HG03432 (cell line): ENCODE results near the gene SCNN1A.
A peak's percentile ranks its signal among the peaks of the same experiment; 100 is the strongest.
"Not testable (repeated sequence)": the region's sequence is repeated elsewhere in the genome, so short reads cannot be mapped to it uniquely, and the experiment has no call there.

Experiments used
- ATAC-seq: cut with Tn5 transposase; IDR thresholded peaks from one replicate; pipeline ENCODE4 v1.9.1; 2021; ENCODE audit warnings: mild to moderate bottlenecking, moderate library complexity; ENCODE audit not compliant: unreplicated experiment

The SCNN1A gene

GRCh38 chr12:6351622-6352021, 23.7 kb downstream of the SCNN1A start:
- no peak for ATAC-seq

- no peak for ATAC-seq
Observed at GRCh38 chr12:6347367-6348338, 27.7 kb downstream of the SCNN1A start.

- no peak for ATAC-seq
Observed at GRCh38 chr12:6346942-6347341, 28.4 kb downstream of the SCNN1A start.

GRCh38 chr12:6346235-6346832, 29.0 kb downstream of the SCNN1A start:
- no peak for ATAC-seq

DNA sequence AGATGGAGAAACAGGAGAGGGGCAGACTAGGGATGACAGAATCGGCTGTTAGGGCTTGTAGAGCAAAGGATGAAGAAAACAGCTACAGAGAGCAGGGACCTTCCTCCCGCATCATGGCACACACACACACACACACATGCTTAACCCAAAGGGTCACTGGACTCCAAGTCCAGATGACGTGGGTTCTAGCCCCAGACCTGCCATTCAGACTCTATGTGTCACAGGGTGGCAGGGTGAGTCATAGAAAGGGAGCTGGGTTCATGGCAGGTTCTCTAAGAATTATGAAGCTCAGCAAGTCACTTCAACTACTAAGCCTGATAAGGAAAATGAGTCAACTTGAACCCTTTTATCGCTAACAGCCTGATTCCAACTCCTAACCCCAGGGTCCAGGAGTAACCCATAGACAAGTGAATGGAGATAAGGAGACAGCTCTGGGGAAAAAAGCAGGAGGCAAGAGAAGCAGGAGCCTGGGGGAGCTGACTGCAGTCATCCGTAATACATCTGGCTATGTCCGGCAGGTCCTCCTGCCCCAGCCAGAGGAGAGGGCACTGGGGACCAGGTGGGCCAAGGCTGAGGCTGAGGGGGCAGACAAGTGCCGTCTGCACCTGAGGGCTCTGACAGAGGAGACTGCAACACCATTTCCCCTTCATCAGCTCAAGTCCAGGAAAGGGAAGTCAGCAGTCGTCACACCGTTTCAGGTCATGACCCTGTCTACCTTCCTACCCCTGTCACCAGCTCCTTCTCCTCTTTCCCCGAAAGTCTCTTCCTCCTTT, 29.9 kb downstream of the SCNN1A start:
- ATAC-seq: no peak

DNA sequence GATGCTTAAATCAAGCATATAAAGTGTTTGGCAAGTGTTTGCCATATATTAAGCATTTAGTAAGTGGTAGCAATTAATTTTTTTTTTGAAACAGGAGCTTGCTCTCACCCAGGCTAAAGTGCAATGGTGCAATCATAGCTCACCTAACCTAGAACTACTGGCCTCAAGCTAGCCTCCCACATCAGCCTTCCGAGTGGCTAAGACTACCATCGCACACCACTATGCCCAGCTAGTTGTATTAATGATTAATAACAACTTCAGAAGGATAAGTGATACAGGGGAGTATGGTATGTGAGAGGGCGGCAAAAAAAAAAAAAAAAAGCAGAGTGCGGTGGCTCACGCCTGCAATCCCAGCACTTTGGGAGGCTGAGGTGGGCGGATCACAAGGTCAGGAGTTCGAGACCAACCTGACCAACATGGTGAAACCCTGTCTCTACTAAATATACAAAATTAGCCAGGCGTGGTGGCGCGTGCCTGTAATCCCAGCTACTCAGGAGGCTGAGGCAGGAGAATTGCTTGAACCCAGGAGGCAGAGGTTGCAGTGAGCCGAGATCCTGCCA, 31.2 kb downstream of the SCNN1A start:
- not testable (repeated sequence) for ATAC-seq

DNA sequence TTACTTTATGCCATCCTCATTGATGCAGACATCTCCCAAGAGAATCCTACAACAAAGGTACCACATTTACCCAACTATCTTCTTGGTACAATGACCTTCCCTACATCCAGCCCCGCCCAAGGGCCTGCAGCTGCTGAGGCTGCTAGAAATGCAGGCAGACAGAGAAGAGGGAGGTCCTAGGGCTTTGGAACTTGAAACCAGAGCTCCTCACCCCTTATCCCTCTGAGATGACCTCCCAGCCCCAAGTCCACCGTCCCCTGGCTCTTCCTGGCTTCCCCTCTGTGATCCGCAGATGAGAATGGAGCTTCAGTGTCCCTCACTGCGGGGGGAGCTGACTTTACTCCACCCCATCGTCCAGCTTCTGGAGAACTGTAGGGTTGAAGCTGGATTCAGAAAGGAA, 31.8 kb downstream of the SCNN1A start:
- ATAC-seq: no peak

- ATAC-seq: no peak
Observed at GRCh38 chr12:6342140-6342889, 33.0 kb downstream of the SCNN1A start.

DNA sequence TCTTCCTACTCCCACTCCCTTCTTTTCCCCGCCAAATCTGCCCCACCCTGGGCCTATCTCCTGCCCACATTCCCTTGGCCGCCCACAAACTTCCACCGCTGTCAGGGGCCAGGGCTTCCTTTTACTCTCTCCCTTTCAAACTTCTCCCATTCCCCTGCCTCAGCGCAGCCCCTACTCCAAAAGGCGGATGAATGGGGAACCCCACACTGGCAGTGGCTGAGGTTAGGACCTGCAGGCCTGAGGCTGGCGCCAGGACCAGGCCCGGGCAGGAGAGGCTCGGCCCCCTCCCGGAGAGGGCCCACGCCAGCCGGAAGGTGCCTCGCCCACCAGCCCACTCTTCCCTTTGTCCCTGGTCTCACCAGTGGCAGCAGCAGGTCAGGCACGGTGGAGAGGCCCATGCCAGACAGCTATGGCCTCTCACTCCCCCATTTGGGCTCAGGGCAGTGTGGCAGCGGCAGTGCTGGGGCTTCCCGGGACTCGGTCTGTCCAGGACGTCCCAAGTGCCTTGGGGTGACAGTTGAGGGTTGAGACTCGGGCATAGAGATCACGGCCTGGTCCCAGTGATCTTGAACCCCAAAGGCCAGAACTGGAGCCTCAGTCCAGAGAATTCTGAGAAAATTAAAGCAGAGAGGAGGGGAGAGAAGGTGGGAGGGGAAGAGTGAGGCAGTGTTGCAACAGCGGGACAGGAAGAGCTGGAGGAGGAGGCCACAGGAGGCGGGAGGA, 33.8 kb downstream of the SCNN1A start, which contains the start of gene TNFRSF1A:
Gene TNFRSF1A, minus strand, starts transcription at position 660 of the 723 bp plus-strand sequence. Its CDS starts 262 bp downstream, at position 398.
- ATAC-seq: no peak

GRCh38 chr12:6340745-6341416, 34.5 kb downstream of the SCNN1A start:
- no peak for ATAC-seq

- ATAC-seq: no peak
Observed at GRCh38 chr12:6340032-6340638, 35.2 kb downstream of the SCNN1A start.

GRCh38 chr12:6338955-6339354, 36.4 kb downstream of the SCNN1A start:
- ATAC-seq: no peak

GRCh38 chr12:6338536-6338935, 36.8 kb downstream of the SCNN1A start:
- ATAC-seq: not testable (repeated sequence)

DNA sequence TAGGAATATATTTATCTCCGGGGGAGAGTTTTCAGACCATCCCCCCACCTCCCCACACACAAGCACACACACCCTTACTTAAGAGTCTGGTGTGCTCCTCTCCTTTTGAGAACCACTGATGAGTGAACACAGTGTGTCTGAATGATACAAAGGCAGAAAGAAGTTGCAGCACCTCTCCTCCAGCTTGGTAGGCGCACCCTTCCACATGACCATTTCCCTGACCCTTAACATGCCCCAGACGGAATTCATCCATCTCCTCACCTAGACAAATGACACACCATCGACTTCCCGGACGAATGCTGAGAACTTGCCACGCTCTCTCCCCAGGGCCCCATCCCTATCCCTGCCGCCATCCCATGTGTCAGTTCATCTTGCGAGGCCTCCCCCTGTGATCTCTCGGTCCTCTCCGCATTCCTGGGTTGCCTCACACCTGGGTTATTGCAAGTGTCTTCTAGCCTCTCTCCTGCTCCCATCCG, 37.4 kb downstream of the SCNN1A start:
- ATAC-seq: no peak

DNA sequence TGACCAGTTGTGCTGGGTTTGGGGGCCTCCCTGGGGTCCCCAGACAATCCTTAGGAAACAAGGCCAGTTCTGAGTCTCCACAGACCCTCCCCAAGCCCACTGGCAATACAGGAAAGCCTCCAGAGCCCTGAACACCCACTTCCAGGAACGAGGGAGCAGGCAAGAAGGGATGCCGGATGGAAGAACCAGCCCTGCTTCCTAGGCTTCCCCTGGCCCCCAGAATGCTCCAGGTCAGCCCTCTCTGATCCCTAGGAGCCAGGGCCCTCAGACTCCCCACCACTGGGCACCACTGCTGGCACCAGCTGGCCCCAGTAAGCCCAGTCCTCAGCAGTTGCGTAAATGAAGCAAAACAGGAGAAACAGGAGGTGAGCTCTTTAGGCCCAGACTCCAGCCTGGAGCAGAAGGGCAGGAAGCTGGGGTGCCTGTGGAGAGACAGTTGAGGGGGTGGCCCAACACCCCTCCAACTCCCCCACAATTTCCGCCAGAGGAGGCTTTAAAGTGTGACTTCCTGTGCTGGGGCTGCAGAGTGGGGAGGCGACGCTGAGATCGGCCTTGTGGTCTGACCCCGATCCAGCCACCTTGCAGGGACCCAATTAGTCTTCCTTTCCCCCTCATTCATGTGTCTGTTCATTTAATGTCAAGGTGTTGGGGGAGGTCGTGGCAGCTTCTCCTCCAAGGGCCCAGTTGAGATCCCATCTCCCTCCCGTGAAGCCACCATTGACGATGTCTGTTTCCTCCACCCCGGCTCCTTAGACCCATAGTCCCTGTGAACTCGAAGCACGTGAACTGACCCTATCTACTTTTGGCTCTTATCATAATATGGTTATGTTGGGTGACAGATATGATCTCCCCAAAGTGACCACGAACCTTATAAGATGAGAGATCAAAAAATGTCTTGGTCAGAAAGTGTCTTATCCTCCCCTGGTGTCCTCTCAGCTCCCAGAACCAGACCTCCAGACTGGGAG, 38.2 kb downstream of the SCNN1A start:
- no peak for ATAC-seq

GRCh38 chr12:6336079-6336888, 39.1 kb downstream of the SCNN1A start:
- peak; percentile 8 for ATAC-seq
